ENCODE measurements around the gene VENTX.
A peak's percentile ranks its signal among the peaks of the same experiment; 100 is the strongest.

The VENTX gene

GRCh38 chr10:133237588-133238465, at the start of gene VENTX:
VENTX (plus strand) TSS chr10:133237855; CDS start chr10:133237915, 60 bp downstream.
- peak; percentile 52 for DNase-seq

- no peak for DNase-seq
Measured at GRCh38 chr10:133187906-133188681, 49.6 kb upstream of the VENTX start.

- no peak for DNase-seq
Measured at GRCh38 chr10:133189256-133189655, 48.4 kb upstream of the VENTX start.

GRCh38 chr10:133189726-133190125, 47.9 kb upstream of the VENTX start:
- DNase-seq: no peak

- no peak for DNase-seq
Measured at GRCh38 chr10:133190225-133190624, 47.4 kb upstream of the VENTX start.

- no peak for DNase-seq
Measured at GRCh38 chr10:133191651-133192050, 46.0 kb upstream of the VENTX start.

- DNase-seq: no peak
Measured at GRCh38 chr10:133194151-133194550, 43.5 kb upstream of the VENTX start.

- no peak for DNase-seq
Measured at GRCh38 chr10:133195096-133195495, 42.6 kb upstream of the VENTX start.

- no peak for DNase-seq
Measured at GRCh38 chr10:133195611-133196010, 42.0 kb upstream of the VENTX start.

- no peak for DNase-seq
Measured at GRCh38 chr10:133196221-133196915, 41.3 kb upstream of the VENTX start.

- no peak for DNase-seq
Measured at GRCh38 chr10:133196936-133197758, 40.5 kb upstream of the VENTX start.

GRCh38 chr10:133197786-133198185, 39.9 kb upstream of the VENTX start:
- DNase-seq: no peak

- no peak for DNase-seq
Measured at GRCh38 chr10:133198206-133198605, 39.4 kb upstream of the VENTX start.

- no peak for DNase-seq
Measured at GRCh38 chr10:133198621-133199487, 38.8 kb upstream of the VENTX start.

- no peak for DNase-seq
Measured at GRCh38 chr10:133199488-133199885, 38.2 kb upstream of the VENTX start.

- no peak for DNase-seq
Measured at GRCh38 chr10:133199992-133200611, 37.6 kb upstream of the VENTX start.

GRCh38 chr10:133200621-133201031, 37.0 kb upstream of the VENTX start:
- no peak for DNase-seq

- DNase-seq: no peak
Measured at GRCh38 chr10:133201151-133201947, 36.3 kb upstream of the VENTX start.

- no peak for DNase-seq
Measured at GRCh38 chr10:133201948-133202725, 35.5 kb upstream of the VENTX start.

All from eye (tissue), 1 donor.